Glomerular visceral epithelial cell (primary cell): ENCODE results near the gene RAVER2.
"Not testable (repeated sequence)": the region's sequence is repeated elsewhere in the genome, so short reads cannot be mapped to it uniquely, and the experiment has no call there.

ENCODE experiments used
- DNase-seq: peaks from one replicate; pipeline ENCODE4 v3.0.0-alpha.2; 2016; ENCODE audit errors: extremely low spot score

The RAVER2 gene

GRCh38 chr1:64744492-64745180 lies at the start of gene RAVER2:
Gene RAVER2 (plus strand): TSS chr1:64745075. CDS start chr1:64745173, 98 bp downstream.
- DNase-seq, result peak; percentile 88

- no peak for DNase-seq
Measured at GRCh38 chr1:64696879-64697278, 48.0 kb upstream of the RAVER2 start.

GRCh38 chr1:64699327-64699726 lies 45.5 kb upstream of the RAVER2 start:
- DNase-seq, result no peak

GRCh38 chr1:64701071-64701470 lies 43.8 kb upstream of the RAVER2 start:
- no peak for DNase-seq

GRCh38 chr1:64701886-64702285 lies 43.0 kb upstream of the RAVER2 start:
- no peak for DNase-seq

GRCh38 chr1:64702670-64703069 lies 42.2 kb upstream of the RAVER2 start:
- DNase-seq, result not testable (repeated sequence)

- no peak for DNase-seq
Measured at GRCh38 chr1:64703600-64703999, 41.3 kb upstream of the RAVER2 start.

GRCh38 chr1:64705591-64705990 lies 39.3 kb upstream of the RAVER2 start:
- DNase-seq, result no peak

GRCh38 chr1:64711266-64711665 lies 33.6 kb upstream of the RAVER2 start:
- no peak for DNase-seq

GRCh38 chr1:64712049-64712448 lies 32.8 kb upstream of the RAVER2 start:
- DNase-seq, result no peak

- no peak for DNase-seq
Measured at GRCh38 chr1:64715186-64715585, 29.7 kb upstream of the RAVER2 start.

- no peak for DNase-seq
Measured at GRCh38 chr1:64721135-64721534, 23.7 kb upstream of the RAVER2 start.

GRCh38 chr1:64721576-64722145 lies 23.2 kb upstream of the RAVER2 start:
- no peak for DNase-seq

GRCh38 chr1:64727861-64728260 lies 17.0 kb upstream of the RAVER2 start:
- DNase-seq, result no peak

- DNase-seq, result peak; percentile 4
Measured at GRCh38 chr1:64733581-64734286, 11.1 kb upstream of the RAVER2 start.

- DNase-seq, result no peak
Measured at GRCh38 chr1:64734287-64734652, 10.6 kb upstream of the RAVER2 start.

GRCh38 chr1:64740687-64741086 lies 4.2 kb upstream of the RAVER2 start:
- DNase-seq, result not testable (repeated sequence)

- no peak for DNase-seq
Measured at GRCh38 chr1:64743954-64744491, 852 bp upstream of the RAVER2 start.

GRCh38 chr1:64745181-64745985 lies 508 bp downstream of the RAVER2 start:
- peak; percentile 46 for DNase-seq

- DNase-seq, result no peak
Measured at GRCh38 chr1:64745986-64746940, 1.4 kb downstream of the RAVER2 start.

GRCh38 chr1:64748222-64748621 lies 3.3 kb downstream of the RAVER2 start:
- no peak for DNase-seq
